ENCODE results near the gene SPATA12. TPM values are rescaled to one million over a fixed set of nuclear protein-coding genes. Genes with fewer than 3 reads are reported as not detected.

SPATA12 gene
- total RNA-seq, 4 donors from 2014 or later = 0.21 to 2.9 TPM; not detected in 2

DNA sequence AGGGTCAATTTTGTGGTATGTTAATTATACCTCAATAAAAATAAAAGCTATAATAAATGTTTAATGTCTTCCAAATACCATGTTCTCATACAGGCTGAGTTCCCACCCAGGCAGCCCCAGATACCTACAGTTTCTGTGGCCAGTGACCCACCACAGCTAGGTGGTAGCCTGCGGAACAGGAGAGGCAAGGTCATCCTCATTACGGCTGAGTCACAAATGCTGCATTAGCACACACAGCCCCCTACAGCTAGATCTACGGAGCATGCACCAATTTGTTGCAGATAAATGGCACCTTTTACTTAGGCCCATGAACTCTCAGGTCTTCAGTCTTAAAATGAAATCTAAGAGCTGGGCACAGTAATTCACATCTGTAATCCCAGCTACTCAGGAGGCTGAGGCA lies 5.1 kb downstream of the SPATA12 start:
- H3K9me3 ChIP-seq = no peaks in the 10 kb centered on the region
- H3K4me3 ChIP-seq = no peak overlapping the region
- no peak for DNase-seq
- no peak for TF ChIP-seq POLR2A (IDR thresholded peaks at IDR 0.05)
- TF ChIP-seq, protein P1, sequence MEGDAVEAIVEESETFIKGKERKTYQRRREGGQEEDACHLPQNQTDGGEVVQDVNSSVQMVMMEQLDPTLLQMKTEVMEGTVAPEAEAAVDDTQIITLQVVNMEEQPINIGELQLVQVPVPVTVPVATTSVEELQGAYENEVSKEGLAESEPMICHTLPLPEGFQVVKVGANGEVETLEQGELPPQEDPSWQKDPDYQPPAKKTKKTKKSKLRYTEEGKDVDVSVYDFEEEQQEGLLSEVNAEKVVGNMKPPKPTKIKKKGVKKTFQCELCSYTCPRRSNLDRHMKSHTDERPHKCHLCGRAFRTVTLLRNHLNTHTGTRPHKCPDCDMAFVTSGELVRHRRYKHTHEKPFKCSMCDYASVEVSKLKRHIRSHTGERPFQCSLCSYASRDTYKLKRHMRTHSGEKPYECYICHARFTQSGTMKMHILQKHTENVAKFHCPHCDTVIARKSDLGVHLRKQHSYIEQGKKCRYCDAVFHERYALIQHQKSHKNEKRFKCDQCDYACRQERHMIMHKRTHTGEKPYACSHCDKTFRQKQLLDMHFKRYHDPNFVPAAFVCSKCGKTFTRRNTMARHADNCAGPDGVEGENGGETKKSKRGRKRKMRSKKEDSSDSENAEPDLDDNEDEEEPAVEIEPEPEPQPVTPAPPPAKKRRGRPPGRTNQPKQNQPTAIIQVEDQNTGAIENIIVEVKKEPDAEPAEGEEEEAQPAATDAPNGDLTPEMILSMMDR (IDR thresholded peaks at IDR 0.05) = no peak
- no peaks in the 10 kb centered on the region for H3K36me3 ChIP-seq
- no peak overlapping the region for H3K27ac ChIP-seq
- H3K27me3 ChIP-seq = no peaks in the 10 kb centered on the region
- peaks cover 5 to 7% of the 10 kb centered on the region in 2 donors for H3K4me1 ChIP-seq
- intact Hi-C loops (cut with DNase I; ENCODE audit: low total_unique reads) = no loop called here

DNA sequence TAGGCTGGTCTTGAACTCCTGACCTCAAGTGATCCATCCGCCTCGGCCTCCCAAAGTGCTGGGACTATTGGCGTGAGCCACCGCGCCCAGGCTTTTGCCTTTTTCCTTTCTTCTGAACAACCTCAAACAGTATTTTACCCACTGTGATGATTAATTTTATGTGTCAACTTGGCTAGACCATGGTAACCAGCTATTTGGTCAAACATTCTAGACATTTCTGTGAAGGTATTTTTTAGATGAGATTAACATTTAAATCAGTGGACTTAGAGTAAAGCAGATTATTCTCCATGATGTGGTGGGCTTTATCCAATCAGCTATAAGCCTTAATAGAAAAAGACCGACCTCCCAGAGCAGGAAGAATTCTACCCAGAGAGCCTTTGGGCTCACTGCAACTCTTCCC lies 6.0 kb downstream of the SPATA12 start:
- H3K4me3 ChIP-seq = no peak overlapping the region
- no peak for DNase-seq
- intact Hi-C loops (cut with DNase I; ENCODE audit: low total_unique reads) = no loop called here
- peaks cover 5 to 7% of the 10 kb centered on the region in 2 donors for H3K4me1 ChIP-seq
- no peak for TF ChIP-seq POLR2A (IDR thresholded peaks at IDR 0.05)
- TF ChIP-seq, protein P1 (IDR thresholded peaks at IDR 0.05) = no peak
- H3K36me3 ChIP-seq = no peaks in the 10 kb centered on the region
- no peaks in the 10 kb centered on the region for H3K9me3 ChIP-seq
- no peak overlapping the region for H3K27ac ChIP-seq
- H3K27me3 ChIP-seq = no peaks in the 10 kb centered on the region

DNA sequence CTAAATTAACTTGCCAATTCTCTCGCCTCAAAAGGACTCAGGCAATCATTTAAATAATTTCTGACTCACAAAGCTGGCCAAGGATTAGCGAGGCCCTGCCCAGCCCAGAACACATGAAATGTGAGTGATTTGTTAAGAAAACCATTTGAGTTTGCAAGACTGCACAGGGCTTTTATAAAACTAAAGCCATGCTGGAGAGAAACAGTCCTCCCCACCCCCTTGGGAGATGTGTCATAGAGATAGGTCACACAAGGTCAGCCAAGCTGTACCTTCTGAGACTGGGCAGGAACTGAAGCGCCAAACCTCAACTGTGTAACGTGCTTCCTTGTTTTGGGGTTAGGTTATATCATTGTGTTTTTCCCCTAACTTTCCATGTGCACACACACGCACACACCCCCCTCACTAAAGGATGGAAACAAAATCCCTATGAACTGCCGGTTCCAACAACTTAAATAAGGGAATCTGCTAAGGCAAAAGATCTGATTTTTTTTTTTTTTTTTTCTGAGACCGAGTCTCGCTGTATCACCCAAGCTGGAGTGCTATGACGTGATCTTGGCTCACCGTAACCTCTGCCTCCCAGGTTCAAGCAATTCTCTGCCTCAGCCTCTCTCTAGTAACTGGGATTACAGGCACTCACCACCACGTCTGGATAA lies 8.1 kb downstream of the SPATA12 start:
- intact Hi-C loops (cut with DNase I; ENCODE audit: low total_unique reads) = no loop called here
- H3K9me3 ChIP-seq = no peaks in the 10 kb centered on the region
- H3K36me3 ChIP-seq = no peaks in the 10 kb centered on the region
- DNase-seq = peak; percentile 58 to 77
- peak overlapping the region; percentile 68 to 70 for H3K27ac ChIP-seq
- H3K4me1 ChIP-seq = peaks cover 0 to 7% of the 10 kb centered on the region in 2 donors
- H3K4me3 ChIP-seq = no peak overlapping the region
- no peaks in the 10 kb centered on the region for H3K27me3 ChIP-seq
- no peak for TF ChIP-seq POLR2A (IDR thresholded peaks at IDR 0.05)
- TF ChIP-seq, protein P1 (IDR thresholded peaks at IDR 0.05) = no peak

DNA sequence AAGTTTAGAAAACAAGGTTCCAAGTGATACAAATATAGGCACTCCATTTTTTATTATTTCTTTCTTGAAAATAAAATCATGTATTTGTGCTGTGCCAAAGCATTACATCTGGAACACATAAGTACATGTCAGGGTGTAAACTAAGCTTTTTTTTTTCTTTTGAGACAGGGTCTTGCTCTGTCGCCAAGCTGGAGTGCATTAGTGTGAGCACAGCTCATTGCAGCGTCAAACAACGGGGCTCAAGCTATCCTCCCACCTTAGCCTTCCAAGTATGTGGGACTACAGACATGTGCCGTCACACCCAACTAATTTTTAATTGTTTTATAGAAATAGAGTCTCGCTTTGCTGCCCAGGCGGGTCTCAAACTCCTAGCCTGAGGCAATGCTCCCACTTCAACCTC lies 9.0 kb downstream of the SPATA12 start:
- H3K27me3 ChIP-seq = no peaks in the 10 kb centered on the region
- H3K4me3 ChIP-seq = no peak overlapping the region
- intact Hi-C loops (cut with DNase I; ENCODE audit: low total_unique reads) = no loop called here
- no peaks in the 10 kb centered on the region for H3K9me3 ChIP-seq
- DNase-seq = no peak
- TF ChIP-seq, protein P1 (IDR thresholded peaks at IDR 0.05) = no peak
- TF ChIP-seq POLR2A (IDR thresholded peaks at IDR 0.05) = no peak
- peak overlapping the region; percentile 68 to 70 for H3K27ac ChIP-seq
- peaks cover 0 to 7% of the 10 kb centered on the region in 2 donors for H3K4me1 ChIP-seq
- no peaks in the 10 kb centered on the region for H3K36me3 ChIP-seq

DNA sequence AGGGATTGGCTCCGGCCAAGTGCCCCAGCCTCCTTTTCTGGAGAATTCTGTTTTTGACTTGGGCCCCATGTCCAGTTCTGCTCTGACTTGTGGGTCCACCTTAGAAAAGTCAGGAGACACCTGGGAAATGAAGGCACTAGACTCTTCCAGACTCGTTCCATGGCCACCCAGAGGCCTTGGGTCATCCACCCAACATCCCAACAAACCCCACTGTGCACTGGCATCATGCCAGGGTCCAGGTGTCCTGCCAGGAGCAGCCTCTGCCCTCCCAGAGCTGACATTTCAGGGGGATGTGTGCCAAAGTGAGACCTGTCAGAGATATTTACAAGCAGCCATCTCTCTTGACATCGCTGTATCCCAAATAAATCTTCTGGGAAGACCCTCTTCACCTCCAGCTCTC lies 13.2 kb downstream of the SPATA12 start:
- intact Hi-C loops (cut with DNase I; ENCODE audit: low total_unique reads) = loop anchor here (10.0 kb wide), 1 partner anchor 79 kb away; no protein-coding TSS in a partner anchor
- no peak for DNase-seq

More for the DNA sequence above, 13.2 kb downstream of the SPATA12 start:
- Histone ChIP-seq H3K36me3 (no peaks in the 10 kb centered on the region), H3K4me1 (no peaks in the 10 kb centered on the region), H3K27me3 (no peaks in the 10 kb centered on the region), H3K4me3 (no peak overlapping the region), H3K27ac (no peak overlapping the region), H3K9me3 (no peaks in the 10 kb centered on the region)
- no peak for TF ChIP-seq POLR2A (IDR thresholded peaks at IDR 0.05)
- TF ChIP-seq, protein P1 (IDR thresholded peaks at IDR 0.05) = no peak
